Measurements from ENCODE around the gene GUCA2B.

GUCA2B gene

DNA sequence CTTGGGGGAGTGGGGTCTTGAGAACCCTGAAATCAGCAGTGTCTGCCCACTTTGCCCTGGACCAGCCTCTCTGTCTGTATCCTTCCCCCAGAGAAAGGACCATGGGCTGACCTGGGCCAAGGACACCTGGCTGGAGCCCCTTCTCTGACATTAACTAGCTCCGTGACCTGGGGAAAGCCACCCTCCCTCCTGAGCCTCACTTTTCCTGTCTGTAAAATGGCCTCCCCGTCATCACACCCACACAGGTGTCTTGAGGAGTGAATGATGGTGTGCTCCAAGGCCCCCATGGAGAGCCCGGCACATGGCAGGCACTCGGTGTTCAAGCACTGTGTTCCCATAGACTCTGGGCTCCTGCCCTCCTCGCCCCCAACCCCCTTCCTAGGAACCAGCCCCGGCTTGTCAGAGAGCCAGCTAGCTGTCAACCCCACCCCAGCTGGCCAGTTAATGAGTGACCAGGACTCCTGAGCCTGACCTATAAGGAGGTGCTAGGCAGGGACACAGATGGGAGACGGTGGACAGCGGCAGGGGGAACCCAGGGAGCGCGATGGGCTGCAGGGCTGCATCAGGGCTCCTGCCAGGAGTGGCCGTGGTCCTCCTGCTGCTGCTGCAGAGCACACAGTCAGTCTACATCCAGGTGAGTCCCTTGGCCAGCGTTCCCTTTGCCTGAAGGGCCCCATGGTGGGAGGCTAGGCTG is at the start of gene GUCA2B:
Gene GUCA2B, plus strand, starts transcription at position 504 of the 694 bp plus-strand sequence. Its CDS starts 41 bp downstream, at position 545.
- in situ Hi-C loops (cut with MboI; ENCODE audit: low sequenced_read_pairs): no loop called here

- in situ Hi-C loops (cut with MboI; ENCODE audit: low sequenced_read_pairs): no loop called here
These were observed 48.2 kb upstream of the GUCA2B start for GRCh38 chr1:42105025-42105424.

DNA sequence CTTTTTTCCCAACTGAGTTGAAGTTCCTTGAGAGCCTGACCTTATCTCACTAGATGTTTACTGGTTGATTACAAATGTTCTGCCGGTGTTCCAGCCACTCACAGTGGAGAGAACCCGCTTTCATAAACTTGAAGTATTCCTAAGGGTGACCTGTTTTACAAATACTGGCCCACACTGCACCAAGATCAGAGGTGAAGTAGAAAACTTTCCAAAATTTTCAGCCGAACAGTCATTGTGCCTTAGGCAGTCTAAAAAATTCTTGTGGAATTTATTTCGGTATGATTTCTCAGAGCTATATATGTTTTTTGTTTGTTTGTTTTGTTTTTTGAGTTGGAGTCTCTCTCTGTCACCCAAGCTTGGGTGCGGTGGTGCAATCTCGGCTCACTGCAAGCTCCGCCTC is 44.9 kb upstream of the GUCA2B start:
- in situ Hi-C loops (cut with MboI; ENCODE audit: low sequenced_read_pairs): no loop called here

DNA sequence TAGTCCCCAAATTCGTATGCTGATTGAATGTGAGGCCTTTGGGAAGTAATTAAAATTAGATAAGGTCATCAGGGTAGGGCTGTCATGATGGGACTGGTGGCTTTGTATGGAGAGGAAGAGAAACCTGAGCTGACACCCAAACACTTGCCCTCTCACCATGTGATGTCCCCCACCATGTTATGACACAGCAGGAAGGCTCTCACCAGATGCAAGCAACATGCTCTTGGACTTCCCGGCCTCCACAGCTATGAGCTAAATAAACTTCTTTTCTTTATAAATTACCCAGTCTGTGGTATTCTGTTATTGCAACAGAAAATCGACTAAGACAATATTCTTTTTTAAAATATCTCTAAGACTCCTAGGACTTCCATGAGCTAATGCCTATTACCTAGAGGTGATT is 43.6 kb upstream of the GUCA2B start:
- in situ Hi-C loops (cut with MboI; ENCODE audit: low sequenced_read_pairs): no loop called here

DNA sequence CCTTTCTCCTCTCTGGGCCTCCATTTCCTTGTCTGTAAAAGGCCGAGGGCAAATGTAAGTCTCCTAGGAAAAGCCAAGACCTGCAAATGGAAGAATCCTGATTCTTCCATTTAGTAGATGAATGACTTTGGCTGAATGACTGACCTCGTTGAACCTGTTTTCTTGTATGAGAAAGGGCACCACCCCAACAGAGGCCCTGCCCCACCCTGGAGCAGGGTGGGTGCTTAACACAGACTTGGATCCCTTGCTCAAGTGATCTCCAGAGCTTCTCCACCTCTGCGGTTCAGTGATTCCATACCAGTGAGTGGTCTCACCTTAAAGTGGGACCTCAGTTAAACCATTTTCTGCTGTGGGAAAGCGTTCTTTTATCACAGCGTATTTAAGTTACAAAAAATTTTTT is 39.0 kb upstream of the GUCA2B start:
- in situ Hi-C loops (cut with MboI; ENCODE audit: low sequenced_read_pairs): no loop called here

DNA sequence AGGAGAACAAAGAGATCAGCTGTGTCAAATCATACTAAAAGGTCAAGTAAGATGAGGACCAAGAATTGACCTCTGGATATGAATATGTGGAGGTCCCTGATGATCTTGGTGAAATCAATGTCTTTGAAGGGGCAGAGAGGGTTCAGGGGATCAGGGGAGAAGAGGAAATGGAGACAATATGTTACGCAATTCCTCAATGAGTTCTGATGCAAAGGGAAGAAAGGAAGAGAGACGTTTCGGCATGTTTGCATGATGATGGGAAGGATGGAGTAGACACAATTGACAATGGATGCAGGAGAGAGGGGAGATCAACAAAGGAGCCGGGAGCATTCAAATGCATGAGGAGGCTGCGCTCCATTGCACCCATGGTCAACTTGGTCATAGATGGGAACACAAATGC is 36.0 kb upstream of the GUCA2B start:
- in situ Hi-C loops (cut with MboI; ENCODE audit: low sequenced_read_pairs): no loop called here

DNA sequence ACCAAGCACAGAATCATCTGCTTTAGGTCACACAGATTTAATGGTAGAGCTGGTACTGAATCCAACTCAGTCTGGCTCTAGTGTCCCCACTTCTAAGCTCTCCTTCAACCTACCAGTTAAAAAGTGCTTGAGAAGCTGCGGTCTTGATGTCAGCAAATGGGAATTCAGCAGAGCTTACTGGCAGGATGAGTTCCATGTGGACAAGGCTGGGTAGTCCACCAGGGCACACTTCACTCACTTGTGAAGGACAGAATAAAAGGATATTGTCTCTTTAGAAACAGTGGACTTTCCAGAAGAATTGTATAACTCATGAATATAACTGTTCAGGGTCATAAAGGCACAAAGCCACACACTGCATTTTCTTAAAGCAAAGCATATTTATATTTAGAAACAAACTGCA is 35.1 kb upstream of the GUCA2B start:
- in situ Hi-C loops (cut with MboI; ENCODE audit: low sequenced_read_pairs): no loop called here

- in situ Hi-C loops (cut with MboI; ENCODE audit: low sequenced_read_pairs): no loop called here
These were observed 30.8 kb upstream of the GUCA2B start for GRCh38 chr1:42122408-42122807.

DNA sequence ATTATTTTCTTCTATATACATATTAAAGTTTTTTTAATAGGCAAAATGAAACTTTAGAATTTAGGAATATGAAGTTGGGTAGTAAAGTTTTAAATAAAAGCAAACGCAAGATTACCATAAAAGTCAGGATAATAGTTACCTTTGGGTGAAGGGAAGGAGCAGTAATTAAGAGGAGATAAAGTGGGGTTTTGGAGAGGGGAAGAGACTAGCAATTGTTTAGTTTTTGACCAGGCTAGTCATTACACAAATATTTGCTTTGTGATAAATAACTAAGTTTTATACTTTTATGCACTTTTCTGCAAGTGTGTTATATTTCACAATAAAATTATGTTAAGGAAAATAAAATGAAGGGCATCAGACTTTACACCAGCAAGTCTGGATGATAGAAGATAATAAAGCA is 27.7 kb upstream of the GUCA2B start:
- in situ Hi-C loops (cut with MboI; ENCODE audit: low sequenced_read_pairs): no loop called here

GRCh38 chr1:42127767-42128166 is 25.4 kb upstream of the GUCA2B start:
- in situ Hi-C loops (cut with MboI; ENCODE audit: low sequenced_read_pairs): no loop called here

- in situ Hi-C loops (cut with MboI; ENCODE audit: low sequenced_read_pairs): no loop called here
These were observed 24.7 kb upstream of the GUCA2B start for GRCh38 chr1:42128499-42128898.

GRCh38 chr1:42128964-42129363 is 24.2 kb upstream of the GUCA2B start:
- in situ Hi-C loops (cut with MboI; ENCODE audit: low sequenced_read_pairs): no loop called here

GRCh38 chr1:42130061-42130660 is 23.0 kb upstream of the GUCA2B start:
- in situ Hi-C loops (cut with MboI; ENCODE audit: low sequenced_read_pairs): no loop called here

DNA sequence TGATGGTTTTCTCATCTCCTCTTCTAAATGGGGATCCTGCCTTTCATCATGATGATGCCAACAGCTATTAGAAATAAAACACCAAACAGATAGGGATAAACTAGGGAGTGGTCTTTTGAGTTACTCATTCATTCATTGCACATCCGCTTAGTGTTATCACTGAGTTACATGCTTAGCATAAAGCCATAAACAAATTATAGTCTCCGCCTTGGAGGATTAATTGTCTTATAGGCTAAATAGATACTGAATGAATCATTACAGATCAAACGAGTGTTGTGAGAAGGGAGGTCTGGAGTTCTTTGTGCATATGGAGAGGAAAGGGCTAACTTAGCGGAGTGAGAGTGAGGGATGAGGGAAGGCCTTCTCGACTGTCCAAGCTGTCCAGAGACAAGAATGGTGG is 19.8 kb upstream of the GUCA2B start:
- in situ Hi-C loops (cut with MboI; ENCODE audit: low sequenced_read_pairs): no loop called here

DNA sequence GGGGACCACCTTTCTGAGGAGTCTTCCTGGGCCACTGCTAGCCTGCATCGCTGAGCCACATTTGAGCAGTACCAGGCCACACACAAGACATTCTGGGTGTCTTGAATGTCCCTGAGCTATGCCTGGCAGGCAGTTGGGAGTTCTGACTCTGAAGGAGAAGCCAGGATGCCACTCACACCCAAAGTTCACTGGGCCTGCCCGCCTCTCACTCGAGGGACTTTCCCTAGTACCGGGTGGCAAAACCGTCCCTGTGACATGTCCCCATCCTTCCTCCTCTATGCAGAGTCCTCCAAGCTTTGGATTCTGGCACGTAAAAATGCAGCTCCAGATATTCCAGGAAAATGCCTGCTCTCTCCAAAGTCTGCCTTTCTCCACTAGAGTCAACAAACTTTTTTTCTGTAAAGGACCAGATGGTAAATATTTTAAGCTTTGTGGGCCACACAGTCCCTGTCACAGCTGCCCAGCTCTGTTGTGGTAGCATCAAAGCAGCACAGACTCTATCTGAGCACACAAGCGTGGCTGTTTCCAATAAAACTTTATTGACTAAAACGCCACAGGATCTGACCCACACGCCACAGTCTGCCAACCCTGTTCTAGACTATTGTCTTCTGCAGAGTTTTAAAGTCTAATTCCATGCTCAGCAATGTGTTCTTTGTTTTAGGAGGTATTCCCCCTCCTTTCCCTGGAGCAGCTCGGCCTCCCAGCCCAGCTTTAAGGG is 19.2 kb upstream of the GUCA2B start:
- in situ Hi-C loops (cut with MboI; ENCODE audit: low sequenced_read_pairs): no loop called here

DNA sequence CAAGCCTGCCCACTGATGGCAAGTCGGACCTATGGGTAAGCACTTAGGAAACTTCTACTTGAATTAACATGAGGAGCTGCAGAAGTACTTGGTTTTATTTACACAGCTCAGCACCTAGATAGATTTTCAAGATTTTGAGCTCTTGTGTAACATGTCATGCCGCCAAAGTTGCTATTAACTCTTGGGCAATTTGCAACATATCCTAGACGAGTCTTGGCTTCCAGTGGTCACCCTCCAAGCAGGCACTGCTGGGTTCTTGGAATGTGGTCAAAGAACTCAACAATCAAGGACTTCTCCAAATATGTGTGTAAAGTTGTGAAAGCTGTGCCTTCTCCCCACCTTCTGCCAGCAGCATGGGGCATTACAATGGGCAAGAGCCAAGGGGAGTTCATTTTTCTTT is 17.8 kb upstream of the GUCA2B start:
- in situ Hi-C loops (cut with MboI; ENCODE audit: low sequenced_read_pairs): no loop called here

DNA sequence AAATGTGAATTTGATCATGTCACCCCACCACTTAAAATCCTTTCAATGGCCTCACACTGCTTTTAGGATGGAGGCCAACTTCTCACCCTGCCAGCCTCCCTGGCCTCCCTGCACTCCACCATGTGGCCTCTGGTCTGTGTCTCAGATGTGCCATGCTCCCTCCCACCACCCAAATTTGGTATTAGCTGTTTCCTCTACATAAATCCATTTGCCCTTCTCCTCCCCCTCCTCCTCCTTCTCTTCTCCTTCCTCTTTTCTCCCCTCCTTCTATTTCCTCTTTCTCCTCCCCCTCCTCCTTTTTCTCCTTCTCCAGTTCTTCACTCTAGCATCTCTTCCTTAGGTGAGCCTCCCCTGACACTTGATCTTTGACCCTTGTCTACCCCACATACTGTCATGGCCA is 16.7 kb upstream of the GUCA2B start:
- in situ Hi-C loops (cut with MboI; ENCODE audit: low sequenced_read_pairs): no loop called here

DNA sequence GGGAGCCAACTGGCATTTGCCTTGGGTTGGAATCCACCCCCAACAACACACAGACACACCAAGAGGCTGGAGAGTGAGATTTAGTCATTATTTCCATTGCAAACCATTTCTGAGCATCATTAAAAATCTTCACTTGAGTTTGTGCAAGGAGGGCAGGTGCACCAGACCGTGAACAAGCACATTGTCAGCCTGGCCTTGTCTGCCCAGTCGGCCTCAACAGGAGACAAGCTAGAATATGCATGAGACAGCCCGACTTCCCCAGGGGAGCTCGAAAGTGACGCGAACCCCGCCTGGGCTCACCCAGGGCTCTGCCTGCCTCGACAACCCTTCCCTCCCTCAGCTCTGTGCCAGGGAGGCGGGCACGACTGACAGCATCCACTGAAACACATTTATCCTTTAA is 15.4 kb upstream of the GUCA2B start:
- in situ Hi-C loops (cut with MboI; ENCODE audit: low sequenced_read_pairs): no loop called here

GRCh38 chr1:42138586-42138985 is 14.6 kb upstream of the GUCA2B start:
- in situ Hi-C loops (cut with MboI; ENCODE audit: low sequenced_read_pairs): no loop called here

- in situ Hi-C loops (cut with MboI; ENCODE audit: low sequenced_read_pairs): no loop called here
These were observed 13.8 kb upstream of the GUCA2B start for GRCh38 chr1:42139444-42139843.

GRCh38 chr1:42140191-42140590 is 13.0 kb upstream of the GUCA2B start:
- in situ Hi-C loops (cut with MboI; ENCODE audit: low sequenced_read_pairs): no loop called here

- in situ Hi-C loops (cut with MboI; ENCODE audit: low sequenced_read_pairs): no loop called here
These were observed 11.2 kb upstream of the GUCA2B start for GRCh38 chr1:42141978-42142377.
